ENCODE results near the gene PRTN3. TPM values are rescaled to one million over a fixed set of nuclear protein-coding genes. Genes with fewer than 3 reads are reported as not detected.
A peak's percentile ranks its signal among the peaks of the same experiment; 100 is the strongest.

PRTN3 gene
- total and polyA plus RNA-seq, 8 donors: 0.14 to 0.24 TPM; not detected in 6

DNA sequence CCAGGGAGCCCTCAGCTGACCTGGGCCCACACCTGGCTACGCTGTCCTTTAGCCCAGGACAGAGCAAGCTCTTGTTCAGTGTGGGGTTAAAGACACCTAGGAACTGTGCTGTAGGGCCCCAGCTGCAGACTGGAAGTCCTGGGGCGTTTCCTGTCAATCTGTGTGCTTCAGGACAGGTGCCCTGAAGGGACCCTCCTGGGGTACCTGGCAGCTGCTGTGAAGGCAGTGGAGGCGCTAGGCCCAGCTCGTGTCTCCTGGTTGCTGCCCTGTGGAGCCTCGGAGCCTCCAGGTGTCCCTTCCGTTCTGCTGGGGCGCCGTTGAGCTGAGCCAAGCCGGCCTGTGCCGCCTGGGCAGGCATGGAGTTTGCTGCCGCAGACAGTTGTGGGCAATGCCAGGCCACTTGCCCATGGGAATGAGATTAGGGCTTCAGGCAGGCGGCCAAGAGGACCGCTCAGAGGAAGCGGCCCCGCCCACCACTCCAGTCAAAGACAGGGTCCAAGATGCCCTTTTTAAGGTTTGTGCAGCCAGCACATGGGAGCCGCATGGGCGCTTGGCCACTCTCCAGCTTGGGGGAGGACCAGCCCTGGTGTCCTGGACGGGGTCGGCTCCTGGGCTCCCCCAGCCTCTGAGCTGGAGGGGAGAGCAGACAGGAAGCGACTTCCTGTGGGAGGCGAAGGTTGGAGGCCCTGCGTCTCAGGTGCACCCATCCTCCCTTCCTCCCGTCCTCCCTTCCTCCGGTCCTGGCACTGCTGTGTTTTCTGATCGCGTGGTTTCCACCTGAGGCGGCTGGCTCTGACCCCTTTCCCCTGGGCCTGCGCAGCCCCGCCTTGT, 39.6 kb upstream of the PRTN3 start:
- intact Hi-C loops (cut with DNase I): no loop called here
- peak overlapping the region in 3 of 4 donors; percentile 3 to 87 (median 74) for H3K4me3 ChIP-seq
- H3K9me3 ChIP-seq: no peaks in the 10 kb centered on the region
- peak overlapping the region; percentile 20 to 97 (median 82) for H3K27ac ChIP-seq
- ATAC-seq: peak in 3 of 4 donors; percentile 4 to 10 (median 5)
- FAIRE-seq: no peak
- DNase-seq: peak; percentile 66 to 92 (median 77)
- H3K36me3 ChIP-seq: peaks cover 7 to 26% (median 25%) of the 10 kb centered on the region in 3 donors
- no peak for TF ChIP-seq CTCF (IDR thresholded peaks at IDR 0.05)
- peaks cover 30 to 34% (median 30%) of the 10 kb centered on the region in 3 donors for H3K4me1 ChIP-seq
- WGBS, 2 donors: 23 to 28% methylated on average over 29 of the region's 29 CpGs
- H3K27me3 ChIP-seq: no peaks in the 10 kb centered on the region

DNA sequence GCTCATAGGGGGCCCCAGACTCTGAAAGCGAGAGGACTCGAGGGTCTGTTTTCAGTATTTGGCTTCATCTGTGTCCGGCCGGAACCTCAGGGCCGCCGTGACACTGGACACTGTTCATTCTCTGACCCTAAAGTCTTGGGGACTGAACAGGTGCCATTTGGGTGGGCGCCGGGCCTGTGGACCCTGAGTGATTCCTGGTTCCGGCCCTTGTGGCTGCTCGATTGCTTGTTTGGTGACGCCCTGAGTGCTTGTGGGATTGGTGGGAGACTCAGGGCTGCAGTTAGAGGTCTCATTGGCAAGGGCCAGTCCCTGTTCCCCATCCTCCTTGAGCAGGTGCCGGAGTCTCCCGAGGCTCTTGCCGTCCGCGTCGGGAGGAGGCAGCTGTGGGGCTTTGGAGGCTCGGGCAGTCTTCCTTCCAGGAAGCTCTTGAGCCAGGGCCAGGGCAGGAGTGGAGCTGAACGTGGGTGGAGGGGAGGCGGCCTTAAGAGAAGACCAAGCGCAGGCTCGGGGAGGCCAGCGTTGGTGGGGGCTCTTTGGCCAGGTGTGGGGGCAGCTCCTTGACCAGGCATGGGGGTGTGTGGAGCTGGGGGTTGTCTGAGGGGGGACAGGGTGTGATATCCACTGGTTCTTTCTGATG, 38.8 kb upstream of the PRTN3 start:
- H3K9me3 ChIP-seq: no peaks in the 10 kb centered on the region
- H3K36me3 ChIP-seq: peaks cover 9 to 34% (median 32%) of the 10 kb centered on the region in 3 donors
- FAIRE-seq (no peak), ATAC-seq (peak in 1 of 4 donors; percentile 8), DNase-seq (peak in 2 of 6 donors; percentile 57 to 70)
- H3K27ac ChIP-seq: peak overlapping the region in 3 of 4 donors; percentile 68 to 97 (median 96)
- 34 to 40% methylated on average over 23 of the region's 23 CpGs for WGBS, 2 donors
- H3K27me3 ChIP-seq: no peaks in the 10 kb centered on the region
- H3K4me1 ChIP-seq: peaks cover 30 to 34% (median 30%) of the 10 kb centered on the region in 3 donors
- intact Hi-C loops (cut with DNase I): no loop called here
- TF ChIP-seq CTCF (IDR thresholded peaks at IDR 0.05): no peak
- peak overlapping the region in 2 of 4 donors; percentile 74 to 87 for H3K4me3 ChIP-seq

GRCh38 chr19:802498-803098, 38.2 kb upstream of the PRTN3 start:
- no peak for TF ChIP-seq CTCF (IDR thresholded peaks at IDR 0.05)
- DNase-seq (peak in 1 of 6 donors; percentile 32), ATAC-seq (no peak), FAIRE-seq (no peak)
- intact Hi-C loops (cut with DNase I): no loop called here
- peaks cover 9 to 38% (median 38%) of the 10 kb centered on the region in 3 donors for H3K36me3 ChIP-seq
- H3K4me1 ChIP-seq: peaks cover 30 to 34% (median 30%) of the 10 kb centered on the region in 3 donors
- no peaks in the 10 kb centered on the region for H3K9me3 ChIP-seq
- 72 to 75% methylated on average over 28 of the region's 28 CpGs for whole genome bisulfite sequencing, 2 donors
- no peaks in the 10 kb centered on the region for H3K27me3 ChIP-seq
- H3K27ac ChIP-seq: no peak overlapping the region
- peak overlapping the region in 1 of 4 donors; percentile 17 for H3K4me3 ChIP-seq

- H3K27ac ChIP-seq: no peak overlapping the region
- peaks cover 9 to 44% (median 44%) of the 10 kb centered on the region in 3 donors for H3K36me3 ChIP-seq
- peak overlapping the region in 1 of 4 donors; percentile 17 for H3K4me3 ChIP-seq
- DNase-seq (no peak), ATAC-seq (no peak), FAIRE-seq (no peak)
- TF ChIP-seq CTCF (IDR thresholded peaks at IDR 0.05): no peak
- H3K9me3 ChIP-seq: no peaks in the 10 kb centered on the region
- no peaks in the 10 kb centered on the region for H3K27me3 ChIP-seq
- intact Hi-C loops (cut with DNase I): no loop called here
- 85 to 91% methylated on average over 17 of the region's 17 CpGs for WGBS, 2 donors
- H3K4me1 ChIP-seq: peaks cover 30 to 34% (median 30%) of the 10 kb centered on the region in 3 donors
Observed at GRCh38 chr19:803099-803561, 37.7 kb upstream of the PRTN3 start.

Data from pancreas (tissue), 10 donors.